Measurements from ENCODE around the gene METRNL.
A peak's percentile ranks its signal among the peaks of the same experiment; 100 is the strongest.

Gene METRNL

DNA sequence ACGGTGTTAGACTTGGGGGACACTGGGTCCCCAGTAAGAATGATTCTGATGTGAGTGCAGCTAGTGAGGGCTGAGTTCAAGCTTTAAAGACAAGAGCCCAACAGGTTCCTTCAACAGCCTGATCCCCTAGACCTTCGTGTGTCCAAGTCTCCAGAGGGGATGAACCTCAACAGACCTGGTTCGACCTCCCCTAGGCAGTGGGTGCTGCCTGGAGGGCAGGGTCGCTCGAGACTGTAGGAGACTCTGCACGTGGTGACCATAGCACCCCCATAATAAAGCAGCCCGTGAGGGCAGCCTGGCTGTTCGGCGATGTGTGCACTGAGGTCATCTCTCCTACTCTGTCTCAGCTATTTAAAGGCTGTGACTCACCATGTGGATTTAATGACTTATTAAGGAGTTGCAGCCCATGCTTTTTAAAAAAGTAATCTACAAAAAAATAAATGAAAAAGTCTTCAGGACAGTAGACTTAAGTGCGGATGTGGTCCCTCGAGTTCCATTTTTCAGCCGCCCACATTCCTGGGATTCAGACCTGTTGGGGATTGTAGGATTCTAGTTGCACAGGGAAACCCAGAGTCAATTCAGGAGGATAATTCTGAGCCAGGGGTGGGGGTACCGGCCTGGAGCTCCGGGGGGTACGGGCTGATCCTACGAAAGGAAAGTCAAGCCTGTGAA lies 23.4 kb upstream of the METRNL start:
- 0 out of 22 replicates have a peak overlapping the region, but pooled peaks of 1 of the 11 experiments have one; percentile 17 for H3K9ac ChIP-seq
- peak overlapping the region; percentile 19 to 96 (median 54); a peak in 19 of 22 replicates for H3K4me2 ChIP-seq
- H3K36me3 ChIP-seq, result no peaks in the 10 kb centered on the region
- no peak for TF ChIP-seq Cebpa-rat (IDR thresholded peaks at IDR 0.05)
- no peaks in the 10 kb centered on the region for H3K27me3 ChIP-seq
- H3K27ac ChIP-seq, result peak overlapping the region in 2 of 11 experiments; percentile 3 to 33; a peak in 1 of 22 replicates
- H3K9me3 ChIP-seq (replicated peaks in 1 of 11), result no peaks in the 10 kb centered on the region
- no peak overlapping the region for H3K4me3 ChIP-seq
- no peaks in the 10 kb centered on the region for H4K20me1 ChIP-seq
- peaks cover 27 to 53% (median 43%) of the 10 kb centered on the region in 10 experiments for H3K4me1 ChIP-seq

DNA sequence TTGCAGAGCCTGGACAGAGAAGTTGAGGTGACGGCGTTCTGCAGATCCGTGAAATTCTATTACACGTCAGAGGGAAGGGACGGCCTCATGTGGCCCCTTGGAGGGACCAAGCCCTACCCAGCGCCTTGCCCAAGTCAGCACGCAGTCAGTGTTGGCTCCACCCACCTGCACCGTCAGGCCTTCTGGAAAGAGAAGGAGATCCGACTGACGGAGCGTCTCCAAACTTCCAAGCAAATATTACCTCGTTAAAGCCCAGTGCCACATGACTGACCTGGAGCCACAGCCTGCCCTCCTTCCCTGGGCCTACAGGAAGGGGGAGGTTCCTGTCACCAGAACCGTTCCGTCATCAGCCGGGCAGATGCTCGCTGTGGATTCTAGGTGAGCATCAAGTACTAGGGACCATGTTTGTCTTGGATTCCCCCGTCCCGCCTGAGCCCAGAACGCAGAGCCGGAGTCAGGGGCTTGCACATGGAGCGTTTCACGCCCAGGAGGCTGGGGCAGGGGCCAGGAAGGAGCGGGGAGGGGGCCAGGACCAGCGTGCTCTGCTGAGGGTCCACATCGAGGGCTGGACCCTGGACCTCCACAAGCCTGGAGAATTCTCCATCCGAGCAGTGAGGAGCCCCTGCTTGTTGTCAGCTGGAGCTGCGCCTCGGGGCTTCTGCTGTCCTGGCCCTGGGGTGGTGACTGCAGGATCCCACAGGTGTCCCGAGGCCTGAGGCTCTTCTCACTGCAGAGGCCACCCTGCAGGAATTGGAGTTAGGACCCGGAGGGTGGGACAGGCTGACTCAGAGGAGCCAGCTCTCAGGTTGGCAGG lies 22.6 kb upstream of the METRNL start:
- Histone ChIP-seq H3K4me3 (no peak overlapping the region), H3K27me3 (no peaks in the 10 kb centered on the region), H3K4me1 (peaks cover 27 to 53% (median 42%) of the 10 kb centered on the region in 10 experiments), H3K9ac (0 out of 22 replicates have a peak overlapping the region, but pooled peaks of 1 of the 11 experiments have one; percentile 17), H3K9me3 (replicated peaks in 1 of 11) (no peaks in the 10 kb centered on the region), H4K20me1 (no peaks in the 10 kb centered on the region), H3K36me3 (no peaks in the 10 kb centered on the region), H3K4me2 (peak overlapping the region; percentile 19 to 96 (median 54); a peak in 16 of 22 replicates), H3K27ac (no peak overlapping the region)
- no peak for TF ChIP-seq Cebpa-rat (IDR thresholded peaks at IDR 0.05)

DNA sequence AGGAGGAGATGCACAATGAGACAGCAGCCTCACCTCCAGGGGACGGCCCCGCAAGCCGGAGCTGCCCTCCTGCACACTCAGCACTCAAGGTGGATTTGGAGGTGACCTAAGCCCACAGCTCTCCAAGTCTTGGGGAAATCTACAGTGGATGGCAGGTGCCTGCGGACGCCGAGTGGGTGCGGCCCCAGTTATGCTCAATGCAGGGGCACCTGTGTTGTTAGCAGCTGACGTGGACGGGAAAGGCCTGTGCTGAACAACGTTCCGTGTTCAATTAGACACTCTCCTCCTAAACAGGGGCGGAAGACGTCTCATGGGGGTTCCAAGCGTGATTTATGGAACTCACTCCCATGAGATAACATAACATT lies 22.0 kb upstream of the METRNL start:
- no peak for TF ChIP-seq Cebpa-rat (IDR thresholded peaks at IDR 0.05)
- Histone ChIP-seq H3K4me1 (peaks cover 22 to 48% (median 38%) of the 10 kb centered on the region in 10 experiments), H4K20me1 (no peaks in the 10 kb centered on the region), H3K9ac (no peak overlapping the region), H3K36me3 (no peaks in the 10 kb centered on the region), H3K9me3 (replicated peaks in 1 of 11) (no peaks in the 10 kb centered on the region), H3K27ac (no peak overlapping the region), H3K4me2 (no peak overlapping the region), H3K4me3 (no peak overlapping the region), H3K27me3 (no peaks in the 10 kb centered on the region)

DNA sequence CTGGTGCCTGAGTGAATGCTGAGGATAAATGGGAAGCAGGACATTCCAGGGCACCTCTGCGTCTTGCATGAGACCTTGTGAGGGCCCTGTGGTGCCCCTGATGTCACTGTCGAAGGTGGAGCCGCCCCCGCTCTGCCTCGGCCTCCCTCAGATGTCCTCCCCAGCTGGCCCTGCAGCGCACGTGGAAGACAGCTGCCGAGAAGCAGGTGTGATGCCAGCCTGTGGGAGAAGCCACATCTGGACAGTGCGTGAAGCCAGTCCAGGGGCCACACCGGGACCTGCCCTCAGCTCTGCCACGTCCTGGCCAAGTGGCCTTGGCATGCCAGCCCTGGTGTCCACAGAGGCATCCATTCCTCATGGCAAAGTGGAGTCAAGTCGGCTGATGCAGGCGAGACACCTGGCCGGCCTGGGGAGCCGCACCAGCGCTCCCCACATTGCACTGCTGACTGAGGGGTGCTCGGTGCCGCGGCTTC lies 21.6 kb upstream of the METRNL start:
- Histone ChIP-seq H4K20me1 (no peaks in the 10 kb centered on the region), H3K27me3 (no peaks in the 10 kb centered on the region), H3K4me3 (no peak overlapping the region), H3K27ac (no peak overlapping the region), H3K4me2 (no peak overlapping the region), H3K9me3 (replicated peaks in 1 of 11) (no peaks in the 10 kb centered on the region), H3K9ac (no peak overlapping the region), H3K36me3 (no peaks in the 10 kb centered on the region), H3K4me1 (peaks cover 19 to 46% (median 36%) of the 10 kb centered on the region in 10 experiments)
- TF ChIP-seq Cebpa-rat (IDR thresholded peaks at IDR 0.05), result no peak

DNA sequence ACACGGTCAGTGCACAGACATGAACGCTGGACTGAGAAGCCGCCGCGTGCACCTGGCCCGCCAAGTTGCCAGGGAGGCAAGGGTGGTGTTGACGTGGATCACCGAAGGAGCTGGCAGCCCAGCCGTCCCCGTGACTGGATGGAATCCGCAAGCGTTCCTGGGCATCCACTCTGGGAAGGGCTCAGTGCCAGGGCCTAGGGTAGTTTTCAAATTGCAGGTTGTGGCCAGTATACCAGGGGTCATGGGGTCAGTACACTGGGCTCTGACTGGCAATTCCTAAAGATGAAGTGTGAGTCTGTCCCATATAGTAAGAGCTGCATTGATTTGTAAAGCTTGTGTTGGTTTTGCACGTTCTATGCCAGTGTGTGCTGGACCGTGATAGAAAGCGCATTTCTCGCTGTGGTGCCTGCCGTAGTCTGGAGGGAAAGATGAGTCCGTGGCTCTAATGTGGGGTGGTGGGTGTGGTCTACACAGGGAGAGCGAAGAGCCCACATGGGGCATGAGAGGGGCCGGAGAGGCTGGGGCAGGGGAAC lies 21.1 kb upstream of the METRNL start:
- Histone ChIP-seq H3K4me2 (no peak overlapping the region), H3K4me3 (no peak overlapping the region), H3K4me1 (peaks cover 14 to 42% (median 32%) of the 10 kb centered on the region in 10 experiments), H3K9me3 (replicated peaks in 1 of 11) (no peaks in the 10 kb centered on the region), H3K36me3 (no peaks in the 10 kb centered on the region), H3K27me3 (no peaks in the 10 kb centered on the region), H3K9ac (no peak overlapping the region), H3K27ac (no peak overlapping the region), H4K20me1 (no peaks in the 10 kb centered on the region)
- no peak for TF ChIP-seq Cebpa-rat (IDR thresholded peaks at IDR 0.05)

DNA sequence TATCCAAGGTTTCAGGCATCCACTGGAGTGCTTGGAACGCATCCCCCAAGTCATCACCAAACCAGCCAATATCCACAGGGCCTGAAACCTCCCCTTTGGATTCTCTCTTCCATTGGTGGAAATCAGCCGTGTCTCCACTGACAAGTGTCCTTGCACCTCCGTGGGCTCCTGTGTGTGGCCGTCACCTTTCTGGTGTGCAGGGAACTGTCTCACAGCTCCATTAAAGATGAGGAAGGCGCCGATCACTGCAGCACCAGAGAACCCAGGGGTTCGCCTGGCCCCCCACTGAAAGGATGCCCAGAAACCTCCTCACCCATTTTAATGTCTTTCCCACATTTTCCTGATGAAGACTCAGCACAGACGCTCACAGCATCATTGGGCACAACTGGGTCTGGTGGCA lies 17.8 kb upstream of the METRNL start:
- Histone ChIP-seq H3K4me1 (peaks cover 0 to 11% (median 4%) of the 10 kb centered on the region in 10 experiments; a peak in 12 of 20 replicates), H3K9ac (no peak overlapping the region), H4K20me1 (no peaks in the 10 kb centered on the region), H3K36me3 (no peaks in the 10 kb centered on the region), H3K27me3 (no peaks in the 10 kb centered on the region), H3K4me2 (no peak overlapping the region), H3K4me3 (no peak overlapping the region), H3K27ac (no peak overlapping the region), H3K9me3 (replicated peaks in 1 of 11) (no peaks in the 10 kb centered on the region)
- TF ChIP-seq Cebpa-rat (IDR thresholded peaks at IDR 0.05), result no peak

DNA sequence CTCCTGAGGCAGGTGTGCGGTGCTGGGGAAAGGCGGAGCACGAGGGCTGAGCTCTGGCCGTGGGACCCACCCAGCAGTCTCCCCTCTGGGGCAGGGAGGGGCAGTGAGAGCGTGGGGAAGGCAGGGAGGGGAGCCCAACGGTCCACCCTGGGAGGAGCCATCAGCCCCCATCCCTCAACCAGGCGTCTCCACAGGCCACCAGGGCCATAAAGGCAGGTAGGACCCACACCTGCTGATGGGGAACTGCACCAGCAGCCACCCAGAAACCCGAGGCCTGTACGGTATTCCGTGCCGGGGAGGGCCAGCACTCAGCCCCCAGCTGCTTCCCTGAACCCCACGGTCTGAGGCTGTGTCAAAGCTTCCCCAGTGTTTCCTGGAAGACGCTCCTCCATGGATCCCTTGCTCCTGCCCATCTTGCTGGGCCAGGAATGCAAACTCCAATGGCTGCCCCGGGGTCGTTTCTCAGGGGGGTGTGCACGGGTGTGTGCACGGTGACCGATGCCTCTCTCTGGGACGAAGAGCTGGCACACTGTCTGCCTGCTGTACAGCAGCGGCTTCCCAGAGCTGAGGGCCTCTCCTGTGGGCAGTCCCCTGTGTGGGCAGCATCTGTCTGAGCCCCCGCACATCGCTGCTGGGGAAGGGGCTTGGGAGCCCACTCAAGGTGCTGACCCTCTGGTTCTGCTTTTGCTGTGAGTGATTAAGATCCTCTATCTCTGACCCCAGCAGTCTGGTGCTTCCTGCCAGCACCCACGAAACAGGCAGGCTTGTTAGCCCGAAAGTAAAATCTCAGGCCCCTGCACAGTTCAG lies 17.2 kb upstream of the METRNL start:
- Histone ChIP-seq H3K9me3 (replicated peaks in 1 of 11) (no peaks in the 10 kb centered on the region), H3K27me3 (no peaks in the 10 kb centered on the region), H3K9ac (0 out of 22 replicates have a peak overlapping the region, but pooled peaks of 2 of the 11 experiments have one; percentile 9 to 22), H3K4me3 (no peak overlapping the region), H3K4me1 (peaks cover 0 to 8% (median 0%) of the 10 kb centered on the region in 10 experiments; a peak in 2 of 20 replicates), H3K27ac (no peak overlapping the region), H4K20me1 (no peaks in the 10 kb centered on the region), H3K4me2 (peak overlapping the region in 1 of 11 experiments; percentile 22; a peak in 2 of 22 replicates), H3K36me3 (no peaks in the 10 kb centered on the region)
- TF ChIP-seq Cebpa-rat (IDR thresholded peaks at IDR 0.05), result no peak

DNA sequence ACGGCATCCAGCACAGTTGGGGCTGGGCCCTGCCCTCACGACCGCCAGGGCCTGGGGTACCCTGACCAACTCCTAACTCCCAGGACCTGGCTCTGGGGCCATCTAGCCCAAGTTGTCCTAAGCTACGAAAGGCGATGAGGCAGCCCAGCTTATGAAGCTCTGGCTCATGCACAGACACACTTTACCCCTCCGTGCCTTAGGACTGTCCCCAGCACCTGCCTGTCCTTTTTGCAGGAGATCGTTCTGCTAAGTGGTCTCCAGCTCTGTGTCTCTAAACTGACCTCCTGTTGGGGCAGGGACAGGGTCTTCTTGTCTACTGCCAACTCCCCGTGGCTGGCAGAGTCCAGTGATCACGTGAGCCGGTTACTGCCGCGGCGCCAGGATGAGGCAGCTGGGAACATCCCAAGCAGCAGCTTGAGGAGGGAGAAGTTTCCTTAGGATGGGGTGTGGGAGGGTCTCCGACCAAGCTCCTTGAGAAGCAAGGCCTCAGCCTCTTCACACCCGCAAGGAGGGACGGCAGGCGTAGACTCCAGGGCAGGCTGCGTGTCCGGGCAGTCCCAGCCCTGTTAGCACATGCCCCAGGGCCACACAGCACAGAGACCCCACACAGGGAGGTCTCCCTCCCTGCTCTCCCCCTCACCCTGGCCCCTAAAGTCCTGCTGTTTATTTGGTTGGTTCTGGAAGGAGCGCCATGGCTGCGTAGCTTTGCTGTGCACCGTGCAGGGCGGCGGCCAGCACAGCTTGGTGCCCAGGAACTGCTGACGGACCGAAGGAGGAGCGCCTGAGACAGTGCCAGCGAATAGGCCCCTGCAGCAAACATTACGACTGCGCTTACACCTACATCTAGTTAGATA lies 16.4 kb upstream of the METRNL start:
- H3K27ac ChIP-seq, result no peak overlapping the region
- H3K4me2 ChIP-seq, result peak overlapping the region in 1 of 11 experiments; percentile 22; a peak in 1 of 22 replicates
- no peaks in the 10 kb centered on the region for H3K27me3 ChIP-seq
- H3K9me3 ChIP-seq (replicated peaks in 1 of 11), result no peaks in the 10 kb centered on the region
- no peaks in the 10 kb centered on the region for H3K36me3 ChIP-seq
- 0 out of 22 replicates have a peak overlapping the region, but pooled peaks of 2 of the 11 experiments have one; percentile 9 to 22 for H3K9ac ChIP-seq
- TF ChIP-seq Cebpa-rat (IDR thresholded peaks at IDR 0.05), result no peak
- H3K4me1 ChIP-seq, result peaks cover 0 to 8% (median 0%) of the 10 kb centered on the region in 10 experiments; a peak in 2 of 20 replicates
- H3K4me3 ChIP-seq, result no peak overlapping the region
- no peaks in the 10 kb centered on the region for H4K20me1 ChIP-seq

Measured in BLaER1 treated with 17β-estradiol and CSF1 and Interleukin-3, amounts not matched to agents 10 nM and 100 nM (cell line).